Stomach smooth muscle (tissue), 2 donors: ENCODE data around the gene GTF2IRD1.

ENCODE experiments used
- H3K27ac ChIP-seq: one replicate; pipeline ENCODE4 v1.7.0; 2013; ENCODE audit warnings: mild to moderate bottlenecking, low read length, inconsistent platforms
- H3K27me3 ChIP-seq, 2 donors: one replicate each; pipeline ENCODE4 v1.7.0; 2013; ENCODE audit warnings: low read length in 2 of 2; ENCODE audit not compliant: insufficient read depth in 2 of 2, control insufficient read depth in 1 of 2
- H3K36me3 ChIP-seq, 2 donors: one replicate each; pipeline ENCODE4 v1.7.0; 2013; ENCODE audit warnings: low read length in 2 of 2; ENCODE audit not compliant: control insufficient read depth in 2 of 2, insufficient read depth in 2 of 2
- H3K4me1 ChIP-seq: one replicate; pipeline ENCODE4 v1.7.0; 2013; ENCODE audit warnings: low read length; ENCODE audit not compliant: control insufficient read depth, insufficient read depth
- H3K4me3 ChIP-seq, 2 donors: one replicate each; pipeline ENCODE4 v1.7.0; 2013; ENCODE audit warnings: low read length in 2 of 2
- H3K9ac ChIP-seq, 2 donors: one replicate each; pipeline ENCODE4 v1.7.0; 2013; ENCODE audit warnings: low read length in 2 of 2, mild to moderate bottlenecking in 1 of 2
- H3K9me3 ChIP-seq, 2 donors: one replicate each; pipeline ENCODE4 v1.7.0; 2013; ENCODE audit warnings: low read length in 2 of 2; ENCODE audit not compliant: control insufficient read depth in 2 of 2
- donor health status: healthy.
- donor health status: Pancreatic carcinoma.

Gene GTF2IRD1

DNA sequence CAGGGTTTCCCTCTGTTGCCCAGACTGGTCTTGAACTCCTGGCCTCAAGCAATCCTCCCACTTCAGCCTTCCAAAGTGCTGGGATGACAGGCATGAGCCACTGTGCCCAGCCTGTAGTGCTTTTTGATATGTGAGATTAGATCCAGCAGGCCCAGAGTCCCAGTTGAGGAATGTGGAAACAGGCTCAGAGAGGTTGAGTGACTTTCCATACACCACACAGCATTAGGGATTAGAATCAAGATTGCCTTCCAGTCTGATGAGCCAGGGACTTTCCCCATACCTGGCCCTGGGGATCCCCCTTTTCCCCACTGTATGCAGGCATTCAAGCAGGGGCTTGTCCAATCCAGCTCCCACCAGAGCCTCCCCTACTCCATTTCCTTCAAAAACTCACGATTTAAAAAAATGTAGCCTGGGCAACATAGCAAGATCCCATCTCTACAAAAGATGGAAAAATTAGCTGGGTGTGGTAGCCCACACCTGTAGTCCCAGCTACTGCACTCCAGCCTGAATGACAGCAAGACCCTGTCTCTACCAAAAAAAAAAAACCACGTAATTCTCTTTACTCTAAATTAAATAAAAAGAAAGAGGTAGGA lies 128.8 kb downstream of the GTF2IRD1 start:
- no peak overlapping the region for H3K4me3 ChIP-seq
- peaks cover 22% of the 10 kb centered on the region for H3K4me1 ChIP-seq
- H3K9ac ChIP-seq = no peak overlapping the region
- no peaks in the 10 kb centered on the region for H3K36me3 ChIP-seq
- no peaks in the 10 kb centered on the region for H3K9me3 ChIP-seq
- no peaks in the 10 kb centered on the region for H3K27me3 ChIP-seq
- H3K27ac ChIP-seq = no peak overlapping the region

- H3K27me3 ChIP-seq = no peaks in the 10 kb centered on the region
- peaks cover 26% of the 10 kb centered on the region for H3K4me1 ChIP-seq
- H3K36me3 ChIP-seq = no peaks in the 10 kb centered on the region
- no peak overlapping the region for H3K27ac ChIP-seq
- H3K9me3 ChIP-seq = no peaks in the 10 kb centered on the region
- H3K4me3 ChIP-seq = no peak overlapping the region
- H3K9ac ChIP-seq = no peak overlapping the region
These were observed 129.9 kb downstream of the GTF2IRD1 start for GRCh38 chr7:74583630-74584029.

GRCh38 chr7:74584160-74584954 lies 130.7 kb downstream of the GTF2IRD1 start:
- Histone ChIP-seq H3K4me1 (peaks cover 26% of the 10 kb centered on the region), H3K9ac (no peak overlapping the region), H3K4me3 (no peak overlapping the region), H3K27ac (no peak overlapping the region), H3K9me3 (no peaks in the 10 kb centered on the region), H3K27me3 (no peaks in the 10 kb centered on the region), H3K36me3 (no peaks in the 10 kb centered on the region)

DNA sequence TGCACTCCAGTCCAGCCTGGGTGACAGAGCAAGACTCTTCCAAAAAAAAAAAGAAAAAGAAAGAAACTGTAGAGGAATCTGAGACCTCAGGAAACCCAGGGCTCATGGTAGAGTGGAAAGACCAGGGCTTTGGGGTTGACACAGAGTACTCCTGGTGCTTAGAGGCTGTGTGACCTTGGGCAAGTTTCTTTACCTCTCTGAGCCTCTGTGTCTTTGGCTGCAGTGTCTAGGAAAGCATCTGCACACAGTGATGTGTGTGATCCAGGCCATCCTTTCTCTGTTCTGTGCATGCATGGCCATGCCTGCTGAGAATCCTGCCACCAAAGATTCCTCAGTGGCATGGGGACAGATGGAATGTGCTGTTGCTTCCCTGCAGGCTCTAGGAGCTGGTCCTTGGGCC lies 132.1 kb downstream of the GTF2IRD1 start:
- no peaks in the 10 kb centered on the region for H3K9me3 ChIP-seq
- no peak overlapping the region for H3K9ac ChIP-seq
- H3K27ac ChIP-seq = peak overlapping the region; percentile 53
- no peaks in the 10 kb centered on the region for H3K27me3 ChIP-seq
- no peak overlapping the region for H3K4me3 ChIP-seq
- H3K36me3 ChIP-seq = peaks cover 0 to 5% of the 10 kb centered on the region in 2 donors
- peaks cover 16% of the 10 kb centered on the region for H3K4me1 ChIP-seq

DNA sequence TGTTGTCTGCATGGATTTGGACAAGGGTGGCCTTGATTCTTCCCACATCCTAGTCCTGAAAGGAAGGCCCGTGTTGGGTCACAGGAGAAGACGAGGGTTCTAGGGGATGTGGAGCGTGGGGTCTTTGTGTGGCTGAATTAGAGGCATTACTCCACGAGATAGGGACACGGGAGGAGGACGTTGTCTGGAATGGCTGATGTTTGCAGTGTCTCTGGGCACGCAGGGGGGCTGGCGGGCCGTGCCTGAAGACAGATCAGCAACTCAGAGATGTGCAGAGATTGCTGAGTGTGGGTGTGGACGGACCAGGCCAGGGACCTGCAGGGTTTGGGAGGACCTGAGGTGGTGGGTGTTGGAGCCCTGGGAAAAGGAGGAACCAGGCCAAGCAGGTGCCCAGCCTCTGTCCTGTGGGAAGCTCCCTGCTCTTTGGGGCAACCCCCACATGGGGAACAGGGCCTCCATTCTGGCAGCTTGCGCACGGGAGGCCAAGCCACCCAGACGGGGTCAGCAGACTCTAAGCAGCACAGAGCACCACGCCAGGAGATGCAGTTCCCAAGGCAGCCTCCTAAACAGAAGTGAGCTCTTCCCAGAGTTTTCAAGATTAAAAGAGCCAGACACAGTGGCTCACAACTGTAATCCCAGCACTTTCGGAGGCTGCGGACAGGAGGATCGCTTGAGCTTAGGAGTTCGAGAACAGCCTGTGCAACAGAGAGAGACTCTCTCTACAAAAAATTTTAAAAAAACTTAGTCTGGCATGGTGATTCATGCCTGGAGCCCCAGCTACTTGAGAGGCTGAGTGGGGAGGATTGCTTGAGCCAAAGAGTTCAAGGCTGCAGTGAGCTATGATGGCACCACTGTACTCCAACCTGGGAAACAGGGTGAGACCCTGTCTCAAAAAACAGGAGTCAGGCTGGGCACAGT lies 132.8 kb downstream of the GTF2IRD1 start:
- Histone ChIP-seq H3K4me3 (no peak overlapping the region), H3K9ac (no peak overlapping the region), H3K36me3 (peaks cover 0 to 6% of the 10 kb centered on the region in 2 donors), H3K9me3 (no peaks in the 10 kb centered on the region), H3K27me3 (no peaks in the 10 kb centered on the region), H3K27ac (peak overlapping the region; percentile 53), H3K4me1 (peaks cover 16% of the 10 kb centered on the region)

- H3K9me3 ChIP-seq = no peaks in the 10 kb centered on the region
- H3K4me3 ChIP-seq = peak overlapping the region; percentile 35 to 44
- peaks cover 16% of the 10 kb centered on the region for H3K4me1 ChIP-seq
- peaks cover 0 to 6% of the 10 kb centered on the region in 2 donors for H3K36me3 ChIP-seq
- no peak overlapping the region for H3K27ac ChIP-seq
- H3K27me3 ChIP-seq = no peaks in the 10 kb centered on the region
- H3K9ac ChIP-seq = peak overlapping the region; percentile 13 to 28
These were observed 133.9 kb downstream of the GTF2IRD1 start for GRCh38 chr7:74587435-74588126.

GRCh38 chr7:74590813-74591212 lies 137.1 kb downstream of the GTF2IRD1 start:
- no peak overlapping the region for H3K4me3 ChIP-seq
- H3K36me3 ChIP-seq = peaks cover 0 to 14% of the 10 kb centered on the region in 2 donors
- no peak overlapping the region for H3K9ac ChIP-seq
- no peaks in the 10 kb centered on the region for H3K9me3 ChIP-seq
- no peaks in the 10 kb centered on the region for H3K27me3 ChIP-seq
- H3K27ac ChIP-seq = no peak overlapping the region
- H3K4me1 ChIP-seq = peaks cover 16% of the 10 kb centered on the region

DNA sequence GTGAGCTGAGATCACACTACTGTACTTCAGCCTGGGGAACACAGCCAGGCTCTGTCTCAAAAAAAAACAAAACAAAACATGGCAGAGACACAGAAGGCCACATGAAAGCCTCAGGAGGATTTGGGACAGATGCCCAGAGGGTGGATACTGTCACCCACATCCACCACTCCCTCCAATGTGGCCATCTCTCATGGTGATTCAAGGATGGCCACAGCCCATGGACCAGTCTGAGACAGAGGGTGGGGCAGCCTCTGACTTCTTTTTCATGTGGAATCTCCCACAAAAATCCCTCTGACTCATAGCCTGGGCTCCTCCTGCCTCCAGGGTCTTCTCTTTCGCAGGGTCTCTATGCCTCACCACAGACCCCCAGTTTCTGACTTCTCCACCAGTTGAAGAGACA lies 144.9 kb downstream of the GTF2IRD1 start:
- Histone ChIP-seq H3K36me3 (peaks cover 6 to 17% of the 10 kb centered on the region in 2 donors), H3K9ac (no peak overlapping the region), H3K27me3 (no peaks in the 10 kb centered on the region), H3K4me3 (no peak overlapping the region), H3K27ac (no peak overlapping the region), H3K9me3 (no peaks in the 10 kb centered on the region), H3K4me1 (no peaks in the 10 kb centered on the region)

DNA sequence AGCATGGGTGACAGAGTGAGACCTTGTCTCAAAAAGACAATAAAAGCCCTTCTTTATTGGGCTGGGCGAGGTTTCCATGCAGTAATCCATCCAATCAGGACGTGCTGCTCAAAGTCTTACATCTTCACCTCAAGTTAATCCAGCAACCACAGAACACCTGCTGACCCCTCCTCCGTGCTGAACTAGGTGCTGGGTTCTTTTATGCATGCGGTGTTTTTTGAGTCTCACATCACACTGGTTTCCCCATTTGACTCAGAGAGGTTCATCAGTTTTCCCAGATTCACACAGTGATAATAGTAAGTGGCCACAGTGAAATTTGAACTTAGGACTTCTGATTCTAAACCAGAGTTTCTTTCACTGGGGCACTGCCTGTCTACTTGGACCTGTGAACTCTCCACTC lies 145.5 kb downstream of the GTF2IRD1 start:
- Histone ChIP-seq H3K9ac (no peak overlapping the region), H3K4me1 (no peaks in the 10 kb centered on the region), H3K9me3 (no peaks in the 10 kb centered on the region), H3K27me3 (no peaks in the 10 kb centered on the region), H3K27ac (no peak overlapping the region), H3K4me3 (no peak overlapping the region), H3K36me3 (peaks cover 6 to 16% of the 10 kb centered on the region in 2 donors)

DNA sequence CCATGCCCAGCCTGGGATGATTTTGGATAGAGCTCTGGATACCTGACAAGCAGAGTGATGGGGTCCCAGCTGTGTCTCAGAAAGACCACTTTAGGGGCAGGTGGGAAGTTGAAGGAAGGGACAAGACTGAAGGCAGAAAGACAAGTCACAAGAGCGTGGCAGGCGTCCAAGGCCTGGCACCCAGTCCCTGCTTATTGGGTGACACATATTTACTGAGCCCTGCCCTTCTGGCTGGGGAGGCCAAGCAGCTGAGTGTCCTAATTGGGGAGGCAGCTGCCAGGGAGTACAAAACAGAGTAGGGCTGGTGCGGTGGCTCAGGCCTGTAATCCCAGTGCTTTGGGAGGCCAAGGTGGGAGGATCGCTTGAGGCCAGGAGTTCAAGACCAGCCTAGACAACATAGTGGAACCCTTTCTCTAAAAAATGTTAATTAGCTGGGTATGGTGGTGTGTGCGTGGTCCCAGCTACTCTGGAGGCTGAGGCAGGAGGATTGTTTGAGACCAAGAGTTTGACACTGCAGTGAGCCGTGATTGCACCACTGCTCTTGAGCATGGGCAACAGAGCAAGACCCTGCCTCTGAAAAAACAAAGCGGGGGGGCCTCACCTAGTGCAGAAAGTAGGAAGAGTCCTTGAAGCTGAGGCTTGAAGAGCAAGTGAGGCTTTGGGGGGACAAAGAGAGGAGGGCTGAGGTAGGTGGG lies 150.8 kb downstream of the GTF2IRD1 start:
- H3K27me3 ChIP-seq = no peaks in the 10 kb centered on the region
- peaks cover 0 to 5% of the 10 kb centered on the region in 2 donors for H3K36me3 ChIP-seq
- no peak overlapping the region for H3K4me3 ChIP-seq
- H3K27ac ChIP-seq = peak overlapping the region; percentile 37
- no peaks in the 10 kb centered on the region for H3K9me3 ChIP-seq
- H3K4me1 ChIP-seq = peaks cover 13% of the 10 kb centered on the region
- H3K9ac ChIP-seq = no peak overlapping the region
